ENCODE data around the gene SPHK2.

- TF ChIP-seq GATA2 (IDR thresholded peaks at IDR 0.05; ENCODE audit: low read depth, low read length), result no peak
- TF ChIP-seq GATA3 (IDR thresholded peaks at IDR 0.05; ENCODE audit: low read depth, low read length), result no peak
Observed at GRCh38 chr19:48651683-48652048, 32.4 kb downstream of the SPHK2 start.
